Panc1 (cell line): ENCODE results near the gene HAPLN1. TPM values are rescaled to one million over a fixed set of nuclear protein-coding genes. Genes with fewer than 3 reads are reported as not detected.

Experiments used
- ATAC-seq: fragments of 200-7000 bp; cut with Tn5 transposase; 2 replicates; pipeline ENCODE4 v1.9.1; 2020; ENCODE audit warnings: mild to moderate bottlenecking, moderate library complexity
- BruUV-seq: library from RNA; stranded (reverse); fragments of 400-500 nt; replicated peaks from 2 replicates; lab custom pipeline; 2021; lab: Mats Ljungman, UMichigan
- CTCF ChIA-PET: fragments of 300-600 bp; sonication (Branson Sonifier 250); formaldehyde crosslinking; loops from one replicate; lab custom pipeline; 2022; ENCODE audit warnings: antibody characterized with exemption; lab: Charles Lee
- POLR2A ChIA-PET: fragments of 300-600 bp; sonication (Branson Sonifier 250); formaldehyde crosslinking; loops from one replicate; lab custom pipeline; 2022; ENCODE audit warnings: antibody characterized with exemption; lab: Charles Lee
- DNase-seq: peaks from one replicate; pipeline ENCODE4 v3.0.0-alpha.2; 2010; ENCODE audit warnings: low read depth, low spot score
- H3K27ac ChIP-seq: 2 replicates; pipeline ENCODE4 v1.5.1; 2011; ENCODE audit warnings: mild to moderate bottlenecking, low read length, inconsistent platforms
- H3K27me3 ChIP-seq: fragments of 200-500 bp; sonication (Bioruptor generic); 2 replicates; pipeline ENCODE4 v1.6.0; 2014; ENCODE audit warnings: low read length, inconsistent platforms; ENCODE audit not compliant: control insufficient read depth, insufficient read depth
- H3K36me3 ChIP-seq: fragments of 200-500 bp; sonication (Bioruptor generic); 2 replicates; pipeline ENCODE4 v1.5.1; 2014; ENCODE audit warnings: inconsistent platforms, mild to moderate bottlenecking, low read length, moderate library complexity; ENCODE audit not compliant: control insufficient read depth, insufficient read depth
- H3K4me1 ChIP-seq: 2 replicates; pipeline ENCODE4 v1.5.1; 2011; ENCODE audit warnings: inconsistent platforms, mild to moderate bottlenecking, low read length, moderate library complexity; ENCODE audit not compliant: control insufficient read depth, insufficient read depth
- H3K4me3 ChIP-seq, 2 experiments: 2 replicates each; pipeline ENCODE4 v1.5.1; 2011 to 2012; ENCODE audit warnings: low read depth in 2 of 2, low read length in 2 of 2, mild to moderate bottlenecking in 2 of 2, inconsistent platforms in 1 of 2, moderate library complexity in 1 of 2
- H3K9me3 ChIP-seq: fragments of 200-500 bp; sonication (Bioruptor generic); 2 replicates; pipeline ENCODE4 v1.5.1; 2014; ENCODE audit warnings: low read depth, mild to moderate bottlenecking, inconsistent platforms, low read length, moderate library complexity; ENCODE audit not compliant: control insufficient read depth, insufficient read depth
- POLR2AphosphoS5 ChIP-seq: IDR thresholded peaks from 2 replicates; pipeline ENCODE4 v1.6.1; 2012; ENCODE audit warnings: mild to moderate bottlenecking, low read depth, low read length, moderate library complexity
- REST ChIP-seq, 2 experiments: IDR thresholded peaks; 2 replicates each; pipeline ENCODE4 v1.6.1; 2011 to 2012; ENCODE audit warnings: low read depth in 2 of 2, control low read depth in 1 of 2, low read length in 1 of 2, mild to moderate bottlenecking in 1 of 2, moderate library complexity in 1 of 2; ENCODE audit not compliant: insufficient read depth in 1 of 2
- SIN3A ChIP-seq: IDR thresholded peaks from 2 replicates; pipeline ENCODE4 v1.6.1; 2012; ENCODE audit warnings: low read depth, mild to moderate bottlenecking, low read length, moderate library complexity, borderline replicate concordance; ENCODE audit not compliant: insufficient read depth
- TCF7L2 ChIP-seq: IDR thresholded peaks from 2 replicates; pipeline ENCODE4 v1.6.1; 2011; ENCODE audit warnings: mild to moderate bottlenecking, low read depth, low read length, inconsistent platforms
- in situ Hi-C: cut with HindIII; loops from 2 replicates; pipeline ENCODE4 v1.10.0; 2016; ENCODE audit warnings: low sequenced_read_pairs, low pct_unique_long_range_greater_than_20kb
- intact Hi-C: fragments of 100-400 bp; cut with micrococcal nuclease; formaldehyde crosslinking; loops from one replicate; pipeline ENCODE4 v1.10.0; 2022; ENCODE audit not compliant: unreplicated experiment
- total RNA-seq: library from RNA; stranded (reverse); gene quantifications from one replicate; pipeline ENCODE4 v1.2.1, GENCODE V29; 2021; ENCODE audit not compliant: unreplicated experiment
- TF ChIP-seq, protein P1 (sequence below): fragments of 450-650 bp; IDR thresholded peaks from 2 replicates; pipeline ENCODE4 v1.5.1; 2017; ENCODE audit warnings: mild to moderate bottlenecking

Gene HAPLN1
- total RNA-seq, 1 experiment from 2014 or later = 0.13 TPM

- ChIA-PET POLR2A (no interaction called here), CTCF (no interaction called here)
- ATAC-seq = no peak
- Histone ChIP-seq H3K27me3 (no peaks in the 10 kb centered on the region; the same call in 1 of the 2 replicates), H3K4me1 (no peaks in the 10 kb centered on the region; the same call in 1 of the 2 replicates), H3K4me3 (no peak overlapping the region), H3K9me3 (no peaks in the 10 kb centered on the region), H3K27ac (no peak overlapping the region), H3K36me3 (no peaks in the 10 kb centered on the region)
- no TSS peak for BruUV-seq
- in situ Hi-C loops (no loop called here), intact Hi-C loops (no loop called here)
- TF ChIP-seq SIN3A (no peak), REST (IDR thresholded peaks at IDR 0.05; ENCODE audit: insufficient read depth in 1 of 2, low read depth in 2 of 2, low read length in 1 of 2) (no peak), POLR2AphosphoS5 (no peak), TCF7L2 (no peak)
- TF ChIP-seq, protein P1, sequence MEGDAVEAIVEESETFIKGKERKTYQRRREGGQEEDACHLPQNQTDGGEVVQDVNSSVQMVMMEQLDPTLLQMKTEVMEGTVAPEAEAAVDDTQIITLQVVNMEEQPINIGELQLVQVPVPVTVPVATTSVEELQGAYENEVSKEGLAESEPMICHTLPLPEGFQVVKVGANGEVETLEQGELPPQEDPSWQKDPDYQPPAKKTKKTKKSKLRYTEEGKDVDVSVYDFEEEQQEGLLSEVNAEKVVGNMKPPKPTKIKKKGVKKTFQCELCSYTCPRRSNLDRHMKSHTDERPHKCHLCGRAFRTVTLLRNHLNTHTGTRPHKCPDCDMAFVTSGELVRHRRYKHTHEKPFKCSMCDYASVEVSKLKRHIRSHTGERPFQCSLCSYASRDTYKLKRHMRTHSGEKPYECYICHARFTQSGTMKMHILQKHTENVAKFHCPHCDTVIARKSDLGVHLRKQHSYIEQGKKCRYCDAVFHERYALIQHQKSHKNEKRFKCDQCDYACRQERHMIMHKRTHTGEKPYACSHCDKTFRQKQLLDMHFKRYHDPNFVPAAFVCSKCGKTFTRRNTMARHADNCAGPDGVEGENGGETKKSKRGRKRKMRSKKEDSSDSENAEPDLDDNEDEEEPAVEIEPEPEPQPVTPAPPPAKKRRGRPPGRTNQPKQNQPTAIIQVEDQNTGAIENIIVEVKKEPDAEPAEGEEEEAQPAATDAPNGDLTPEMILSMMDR = no peak
- no peak for DNase-seq
Observed at GRCh38 chr5:83726912-83727311, 6.3 kb upstream of the HAPLN1 start.

GRCh38 chr5:83724935-83725334, 4.3 kb upstream of the HAPLN1 start:
- no peak overlapping the region for H3K27ac ChIP-seq
- peaks cover 6% of the 10 kb centered on the region; the same call in 1 of the 2 replicates for H3K4me1 ChIP-seq
- H3K36me3 ChIP-seq = no peaks in the 10 kb centered on the region
- no peaks in the 10 kb centered on the region for H3K9me3 ChIP-seq
- H3K4me3 ChIP-seq = no peak overlapping the region
- BruUV-seq = no TSS peak
- ChIA-PET CTCF (no interaction called here), POLR2A (no interaction called here)
- peaks cover 7% of the 10 kb centered on the region for H3K27me3 ChIP-seq
- intact Hi-C loops = loop anchor here (5.0 kb wide), 1 partner anchor 652 kb away; no protein-coding TSS in a partner anchor
- in situ Hi-C loops = no loop called here
- no peak for TF ChIP-seq SIN3A
- TF ChIP-seq POLR2AphosphoS5 = no peak
- TF ChIP-seq, protein P1 = no peak
- TF ChIP-seq TCF7L2 = no peak
- no peak for TF ChIP-seq REST (IDR thresholded peaks at IDR 0.05; ENCODE audit: insufficient read depth in 1 of 2, low read depth in 2 of 2, low read length in 1 of 2)
- DNase-seq (no peak), ATAC-seq (no peak)
